Fibroblast of upper back skin (primary cell): ENCODE measurements around the gene TMCC3.
"Not testable (repeated sequence)": the region's sequence is repeated elsewhere in the genome, so short reads cannot be mapped to it uniquely, and the experiment has no call there.

Source experiments
- DNase-seq: peaks from one replicate; pipeline ENCODE4 v3.0.0-alpha.2; 2013

The TMCC3 gene

GRCh38 chr12:94633401-94633800 lies 17.0 kb downstream of the TMCC3 start:
- DNase-seq, result no peak

GRCh38 chr12:94631058-94631457 lies 19.3 kb downstream of the TMCC3 start:
- DNase-seq, result no peak

GRCh38 chr12:94628819-94629472 lies 21.4 kb downstream of the TMCC3 start:
- DNase-seq, result no peak

- DNase-seq, result no peak
Measured at GRCh38 chr12:94628369-94628768, 22.0 kb downstream of the TMCC3 start.

GRCh38 chr12:94625531-94625930 lies 24.8 kb downstream of the TMCC3 start:
- no peak for DNase-seq

- no peak for DNase-seq
Measured at GRCh38 chr12:94623161-94623920, 27.0 kb downstream of the TMCC3 start.

GRCh38 chr12:94622475-94622874 lies 27.9 kb downstream of the TMCC3 start:
- DNase-seq, result no peak

- DNase-seq, result peak; percentile 46
Measured at GRCh38 chr12:94621662-94622359, 28.5 kb downstream of the TMCC3 start.

GRCh38 chr12:94620621-94621020 lies 29.7 kb downstream of the TMCC3 start:
- DNase-seq, result no peak

GRCh38 chr12:94618995-94619695 lies 31.2 kb downstream of the TMCC3 start:
- DNase-seq, result peak; percentile 92

GRCh38 chr12:94617101-94617500 lies 33.3 kb downstream of the TMCC3 start:
- no peak for DNase-seq

- DNase-seq, result no peak
Measured at GRCh38 chr12:94616203-94616729, 34.1 kb downstream of the TMCC3 start.

GRCh38 chr12:94615260-94616181 lies 34.8 kb downstream of the TMCC3 start:
- peak; percentile 36 for DNase-seq

GRCh38 chr12:94614288-94614721 lies 36.1 kb downstream of the TMCC3 start:
- DNase-seq, result no peak

GRCh38 chr12:94609917-94610443 lies 40.4 kb downstream of the TMCC3 start:
- DNase-seq, result no peak

GRCh38 chr12:94606810-94607209 lies 43.5 kb downstream of the TMCC3 start:
- not testable (repeated sequence) for DNase-seq

- DNase-seq, result no peak
Measured at GRCh38 chr12:94604366-94604698, 46.0 kb downstream of the TMCC3 start.

GRCh38 chr12:94603434-94604365 lies 46.7 kb downstream of the TMCC3 start:
- DNase-seq, result no peak

GRCh38 chr12:94602024-94602423 lies 48.3 kb downstream of the TMCC3 start:
- no peak for DNase-seq

- DNase-seq, result not testable (repeated sequence)
Measured at GRCh38 chr12:94601307-94601706, 49.0 kb downstream of the TMCC3 start.
